Adrenal gland (tissue), 5 donors: ENCODE results near the gene BMP6.

Experiments used
- CTCF ChIP-seq, 6 experiments: fragments of 450-650 bp in 4 of 6; fragments of 200-600 bp in 2 of 6; sonication (generic) in 1 of 6; IDR thresholded peaks; 1 replicate in 5 of 6; 2 replicates in 1 of 6; pipeline versions ENCODE4 v1.5.1 to v1.8.0; 2016 to 2021; ENCODE audit warnings: antibody characterized with exemption in 6 of 6, mild to moderate bottlenecking in 2 of 6, moderate library complexity in 1 of 6
- POLR2A ChIP-seq, 2 donors: fragments of 450-650 bp; IDR thresholded peaks; one replicate each; pipeline ENCODE4 v1.6.1; 2017; ENCODE audit warnings: antibody characterized with exemption in 2 of 2, mild to moderate bottlenecking in 2 of 2, moderate library complexity in 1 of 2
- donor health status: DM: no; HTN: no; CAD: no.

GRCh38 chr6:7914991-7915789 is 189.3 kb downstream of the BMP6 start:
- TF ChIP-seq CTCF (IDR thresholded peaks at IDR 0.05) (no peak), POLR2A (IDR thresholded peaks at IDR 0.05) (no peak)
